ENCODE data around the gene MEIS2.

GRCh38 chr15:36936613-36937012 is 163.7 kb downstream of the MEIS2 start:
- TF ChIP-seq CTCF (IDR thresholded peaks at IDR 0.05; ENCODE audit: borderline replicate concordance, extremely low read depth, low read length, poor library complexity, severe bottlenecking), result no peak
- TF ChIP-seq EZH2 (IDR thresholded peaks at IDR 0.05; ENCODE audit: borderline replicate concordance, low read depth, low read length, severe bottlenecking), result no peak

Data from DND-41 (cell line).